H1 (cell line): Measurements from ENCODE around the gene UBASH3A. TPM values are rescaled to one million over a fixed set of nuclear protein-coding genes. Genes with fewer than 3 reads are reported as not detected.

Experiments
- ASH2L ChIP-seq: fragments of 200-600, 300-600 bp; sonication (generic); IDR thresholded peaks from one replicate; pipeline ENCODE4 v1.7.1; 2017; ENCODE audit warnings: low read length
- EGR1 ChIP-seq: IDR thresholded peaks from 2 replicates; pipeline ENCODE4 v1.6.1; 2011; ENCODE audit warnings: low read depth, low read length, borderline replicate concordance
- GABPA ChIP-seq: IDR thresholded peaks from 2 replicates; pipeline ENCODE4 v1.6.1; 2011; ENCODE audit warnings: mild to moderate bottlenecking, low read length, moderate library complexity, borderline replicate concordance; ENCODE audit not compliant: insufficient read depth
- SIN3A ChIP-seq, 2 experiments: IDR thresholded peaks in 1 of 2; conservative IDR thresholded peaks in 1 of 2; 2 replicates each; pipeline ENCODE4 v1.6.1; 2011 to 2012; ENCODE audit warnings: low read length in 2 of 2, improper control_type of control experiment in 1 of 2, low read depth in 1 of 2, mild to moderate bottlenecking in 1 of 2
- USF2 ChIP-seq: IDR thresholded peaks from 2 replicates; pipeline ENCODE4 v1.6.1; 2011; ENCODE audit warnings: low read length, improper control_type of control experiment
- polyA plus RNA-seq, 7 experiments: library from polyadenylated mRNA; depleted of rRNA in 3 of 7; stranded (reverse) in 5 of 7; unstranded in 2 of 7; fragments of >200 nt in 5 of 7; fragments of 200-250 nt in 2 of 7; gene quantifications; 1 replicate in 5 of 7; 2 replicates in 1 of 7; 4 replicates in 1 of 7; pipeline versions ENCODE4 v1.2.1 to v1.2.3, GENCODE V29; 2011 to 2013; ENCODE audit warnings: missing spikeins in 2 of 7, mixed read lengths in 2 of 7
- total RNA-seq: library from RNA; stranded (reverse); fragmentation: NEBNext Ultra II Directional; extraction: Animal tissue kit (Norgen Biotek cat#: 25700); gene quantifications from 2 replicates; pipeline ENCODE4 v1.2.1, GENCODE V29; 2021

Gene UBASH3A
- total and polyA plus RNA-seq, 2 of the 8 experiments (the other 6 are each of a cell fraction or from before 2014, with no cell fraction given) = not detected

GRCh38 chr21:42431196-42431595, 27.5 kb downstream of the UBASH3A start (continued):
- no peak for TF ChIP-seq ASH2L
- TF ChIP-seq EGR1 = no peak
- TF ChIP-seq GABPA = no peak
- no peak for TF ChIP-seq USF2
- TF ChIP-seq SIN3A (conservative IDR thresholded peaks at IDR 0.05 in 1 of 2, IDR thresholded peaks at IDR 0.05 in 1 of 2; ENCODE audit: low read depth in 1 of 2, low read length in 2 of 2) = no peak
